ENCODE data around the gene DLG2. TPM values are rescaled to one million over a fixed set of nuclear protein-coding genes. Genes with fewer than 3 reads are reported as not detected.

DLG2 gene
- total and polyA plus RNA-seq, 4 donors: 0.30 to 5.5 (median 0.68) TPM

- 86% methylated on average over 4 of the region's 4 CpGs for WGBS
- no peak for DNase-seq (ENCODE audit: low spot score)
- no peaks in the 10 kb centered on the region for H3K36me3 ChIP-seq (ENCODE audit: control insufficient read depth in 4 of 4, insufficient read depth in 3 of 4, low read depth in 1 of 4, low read length in 3 of 4)
- no peak overlapping the region for H3K27ac ChIP-seq (ENCODE audit: low read depth in 1 of 2, low read length in 2 of 2)
- H3K9me3 ChIP-seq (ENCODE audit: control insufficient read depth in 4 of 4, low read length in 3 of 4): no peaks in the 10 kb centered on the region
- TF ChIP-seq HNF4G (IDR thresholded peaks at IDR 0.05): no peak
- TF ChIP-seq NR2F2 (IDR thresholded peaks at IDR 0.05): no peak
- no peak for TF ChIP-seq ZBTB33 (IDR thresholded peaks at IDR 0.05)
- no peak for TF ChIP-seq YY1 (IDR thresholded peaks at IDR 0.05)
- no peak for TF ChIP-seq RAD21 (IDR thresholded peaks at IDR 0.05)
- no peak for TF ChIP-seq ATF3 (IDR thresholded peaks at IDR 0.05)
- TF ChIP-seq HNF4A (conservative IDR thresholded peaks at IDR 0.05): no peak
- TF ChIP-seq REST (IDR thresholded peaks at IDR 0.05): no peak
- no peak for TF ChIP-seq TAF1 (conservative IDR thresholded peaks at IDR 0.05)
- H3K27me3 ChIP-seq (ENCODE audit: control insufficient read depth in 4 of 4, insufficient read depth in 4 of 4, low read length in 3 of 4): no peaks in the 10 kb centered on the region
- no peaks in the 10 kb centered on the region for H3K4me1 ChIP-seq (ENCODE audit: control insufficient read depth in 4 of 4, insufficient read depth in 4 of 4, low read length in 3 of 4)
- no peak overlapping the region for H3K4me3 ChIP-seq (ENCODE audit: low read depth in 1 of 3, low read length in 3 of 3)
- H3K9ac ChIP-seq (ENCODE audit: low read depth in 1 of 2, low read length in 2 of 2): no peak overlapping the region
These were observed 1481.4 kb downstream of the DLG2 start for GRCh38 chr11:84145616-84146185.

GRCh38 chr11:84144531-84144930 lies 1482.6 kb downstream of the DLG2 start:
- no peaks in the 10 kb centered on the region for H3K9me3 ChIP-seq (ENCODE audit: control insufficient read depth in 4 of 4, low read length in 3 of 4)
- TF ChIP-seq REST (IDR thresholded peaks at IDR 0.05) (no peak), ZBTB33 (IDR thresholded peaks at IDR 0.05) (no peak), FOXA2 (IDR thresholded peaks at IDR 0.05) (no peak), TAF1 (conservative IDR thresholded peaks at IDR 0.05) (no peak), SP1 (IDR thresholded peaks at IDR 0.05) (no peak), FOXA1 (IDR thresholded peaks at IDR 0.05) (no peak), HNF4G (IDR thresholded peaks at IDR 0.05) (no peak), GABPA (IDR thresholded peaks at IDR 0.05 in 1 of 2, conservative IDR thresholded peaks at IDR 0.05 in 1 of 2) (no peak), NR2F2 (IDR thresholded peaks at IDR 0.05) (no peak), EGR1 (IDR thresholded peaks at IDR 0.05; ENCODE audit: low read depth in 2 of 2) (no peak), RAD21 (IDR thresholded peaks at IDR 0.05) (no peak), ATF3 (IDR thresholded peaks at IDR 0.05) (no peak), RXRA (IDR thresholded peaks at IDR 0.05) (no peak), HNF4A (conservative IDR thresholded peaks at IDR 0.05) (no peak), JUND (IDR thresholded peaks at IDR 0.05) (no peak), YY1 (IDR thresholded peaks at IDR 0.05) (no peak)
- TF ChIP-seq, protein P1, sequence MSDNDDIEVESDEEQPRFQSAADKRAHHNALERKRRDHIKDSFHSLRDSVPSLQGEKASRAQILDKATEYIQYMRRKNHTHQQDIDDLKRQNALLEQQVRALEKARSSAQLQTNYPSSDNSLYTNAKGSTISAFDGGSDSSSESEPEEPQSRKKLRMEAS (IDR thresholded peaks at IDR 0.05): no peak
- TF ChIP-seq, protein P2, sequence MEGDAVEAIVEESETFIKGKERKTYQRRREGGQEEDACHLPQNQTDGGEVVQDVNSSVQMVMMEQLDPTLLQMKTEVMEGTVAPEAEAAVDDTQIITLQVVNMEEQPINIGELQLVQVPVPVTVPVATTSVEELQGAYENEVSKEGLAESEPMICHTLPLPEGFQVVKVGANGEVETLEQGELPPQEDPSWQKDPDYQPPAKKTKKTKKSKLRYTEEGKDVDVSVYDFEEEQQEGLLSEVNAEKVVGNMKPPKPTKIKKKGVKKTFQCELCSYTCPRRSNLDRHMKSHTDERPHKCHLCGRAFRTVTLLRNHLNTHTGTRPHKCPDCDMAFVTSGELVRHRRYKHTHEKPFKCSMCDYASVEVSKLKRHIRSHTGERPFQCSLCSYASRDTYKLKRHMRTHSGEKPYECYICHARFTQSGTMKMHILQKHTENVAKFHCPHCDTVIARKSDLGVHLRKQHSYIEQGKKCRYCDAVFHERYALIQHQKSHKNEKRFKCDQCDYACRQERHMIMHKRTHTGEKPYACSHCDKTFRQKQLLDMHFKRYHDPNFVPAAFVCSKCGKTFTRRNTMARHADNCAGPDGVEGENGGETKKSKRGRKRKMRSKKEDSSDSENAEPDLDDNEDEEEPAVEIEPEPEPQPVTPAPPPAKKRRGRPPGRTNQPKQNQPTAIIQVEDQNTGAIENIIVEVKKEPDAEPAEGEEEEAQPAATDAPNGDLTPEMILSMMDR (IDR thresholded peaks at IDR 0.05; ENCODE audit: low read depth, low read length, missing input control): no peak
- H3K36me3 ChIP-seq (ENCODE audit: control insufficient read depth in 4 of 4, insufficient read depth in 3 of 4, low read depth in 1 of 4, low read length in 3 of 4): no peaks in the 10 kb centered on the region
- no peak overlapping the region for H3K27ac ChIP-seq (ENCODE audit: low read depth in 1 of 2, low read length in 2 of 2)
- H3K27me3 ChIP-seq (ENCODE audit: control insufficient read depth in 4 of 4, insufficient read depth in 4 of 4, low read length in 3 of 4): no peaks in the 10 kb centered on the region
- H3K9ac ChIP-seq (ENCODE audit: low read depth in 1 of 2, low read length in 2 of 2): no peak overlapping the region
- H3K4me3 ChIP-seq (ENCODE audit: low read depth in 1 of 3, low read length in 3 of 3): no peak overlapping the region
- DNase-seq (ENCODE audit: low spot score): no peak
- no peaks in the 10 kb centered on the region for H3K4me1 ChIP-seq (ENCODE audit: control insufficient read depth in 4 of 4, insufficient read depth in 4 of 4, low read length in 3 of 4)
